ENCODE results near the gene LRRC4.

LRRC4 gene

GRCh38 chr7:127996253-127997071 is 34.8 kb downstream of the LRRC4 start:
- Histone ChIP-seq H3K27ac (no peak overlapping the region), H3K9me3 (ENCODE audit: low read depth, low read length) (no peaks in the 10 kb centered on the region), H3K36me3 (ENCODE audit: insufficient read depth, low read length) (peaks cover 14% of the 10 kb centered on the region), H3K4me3 (no peak overlapping the region), H3K9ac (ENCODE audit: insufficient read length) (no peak overlapping the region)
- DNase-seq (ENCODE audit: low read depth, low spot score): no peak
- TF ChIP-seq FOXP2 (optimal IDR thresholded peaks at IDR 0.05; ENCODE audit: control extremely low read depth, extremely low read length, insufficient read depth) (no peak), EZH2 (IDR thresholded peaks at IDR 0.05) (no peak), POLR2AphosphoS5 (IDR thresholded peaks at IDR 0.05; ENCODE audit: borderline replicate concordance, low read depth, low read length) (no peak)

GRCh38 chr7:127995881-127996215 is 35.4 kb downstream of the LRRC4 start:
- H3K9me3 ChIP-seq (ENCODE audit: low read depth, low read length): no peaks in the 10 kb centered on the region
- no peak for DNase-seq (ENCODE audit: low read depth, low spot score)
- no peak overlapping the region for H3K4me3 ChIP-seq
- no peak overlapping the region for H3K27ac ChIP-seq
- peaks cover 11% of the 10 kb centered on the region for H3K36me3 ChIP-seq (ENCODE audit: insufficient read depth, low read length)
- no peak overlapping the region for H3K9ac ChIP-seq (ENCODE audit: insufficient read length)
- TF ChIP-seq POLR2AphosphoS5 (IDR thresholded peaks at IDR 0.05; ENCODE audit: borderline replicate concordance, low read depth, low read length): no peak
- no peak for TF ChIP-seq FOXP2 (optimal IDR thresholded peaks at IDR 0.05; ENCODE audit: control extremely low read depth, extremely low read length, insufficient read depth)
- TF ChIP-seq EZH2 (IDR thresholded peaks at IDR 0.05): no peak

GRCh38 chr7:127995156-127995880 is 35.9 kb downstream of the LRRC4 start:
- Histone ChIP-seq H3K36me3 (ENCODE audit: insufficient read depth, low read length) (peaks cover 11% of the 10 kb centered on the region; the same call in 1 of the 2 replicates), H3K9ac (ENCODE audit: insufficient read length) (no peak overlapping the region), H3K9me3 (ENCODE audit: low read depth, low read length) (no peaks in the 10 kb centered on the region), H3K4me3 (no peak overlapping the region), H3K27ac (no peak overlapping the region)
- DNase-seq (ENCODE audit: low read depth, low spot score): no peak
- TF ChIP-seq POLR2AphosphoS5 (IDR thresholded peaks at IDR 0.05; ENCODE audit: borderline replicate concordance, low read depth, low read length) (no peak), FOXP2 (optimal IDR thresholded peaks at IDR 0.05; ENCODE audit: control extremely low read depth, extremely low read length, insufficient read depth) (no peak), EZH2 (IDR thresholded peaks at IDR 0.05) (no peak)

GRCh38 chr7:127993987-127994386 is 37.2 kb downstream of the LRRC4 start:
- no peak for TF ChIP-seq EZH2 (IDR thresholded peaks at IDR 0.05)
- TF ChIP-seq FOXP2 (optimal IDR thresholded peaks at IDR 0.05; ENCODE audit: control extremely low read depth, extremely low read length, insufficient read depth): no peak
- no peak for TF ChIP-seq POLR2AphosphoS5 (IDR thresholded peaks at IDR 0.05; ENCODE audit: borderline replicate concordance, low read depth, low read length)
- Histone ChIP-seq H3K36me3 (ENCODE audit: insufficient read depth, low read length) (peaks cover 11% of the 10 kb centered on the region; the same call in 1 of the 2 replicates), H3K9ac (ENCODE audit: insufficient read length) (no peak overlapping the region), H3K4me3 (no peak overlapping the region), H3K9me3 (ENCODE audit: low read depth, low read length) (no peaks in the 10 kb centered on the region), H3K27ac (no peak overlapping the region)
- DNase-seq (ENCODE audit: low read depth, low spot score): no peak

- H3K36me3 ChIP-seq (ENCODE audit: insufficient read depth, low read length): peaks cover 11% of the 10 kb centered on the region; the same call in 1 of the 2 replicates
- H3K9ac ChIP-seq (ENCODE audit: insufficient read length): no peak overlapping the region
- no peak for DNase-seq (ENCODE audit: low read depth, low spot score)
- no peaks in the 10 kb centered on the region for H3K9me3 ChIP-seq (ENCODE audit: low read depth, low read length)
- H3K4me3 ChIP-seq: no peak overlapping the region
- H3K27ac ChIP-seq: no peak overlapping the region
- no peak for TF ChIP-seq POLR2AphosphoS5 (IDR thresholded peaks at IDR 0.05; ENCODE audit: borderline replicate concordance, low read depth, low read length)
- no peak for TF ChIP-seq FOXP2 (optimal IDR thresholded peaks at IDR 0.05; ENCODE audit: control extremely low read depth, extremely low read length, insufficient read depth)
- TF ChIP-seq EZH2 (IDR thresholded peaks at IDR 0.05): no peak
These were observed 37.9 kb downstream of the LRRC4 start for GRCh38 chr7:127993317-127993716.

- H3K4me3 ChIP-seq: no peak overlapping the region
- H3K9me3 ChIP-seq (ENCODE audit: low read depth, low read length): no peaks in the 10 kb centered on the region
- H3K36me3 ChIP-seq (ENCODE audit: insufficient read depth, low read length): peaks cover 11% of the 10 kb centered on the region; the same call in 1 of the 2 replicates
- no peak overlapping the region for H3K9ac ChIP-seq (ENCODE audit: insufficient read length)
- H3K27ac ChIP-seq: no peak overlapping the region
- no peak for TF ChIP-seq EZH2 (IDR thresholded peaks at IDR 0.05)
- TF ChIP-seq FOXP2 (optimal IDR thresholded peaks at IDR 0.05; ENCODE audit: control extremely low read depth, extremely low read length, insufficient read depth): no peak
- TF ChIP-seq POLR2AphosphoS5 (IDR thresholded peaks at IDR 0.05; ENCODE audit: borderline replicate concordance, low read depth, low read length): no peak
- no peak for DNase-seq (ENCODE audit: low read depth, low spot score)
These were observed 42.5 kb downstream of the LRRC4 start for GRCh38 chr7:127988751-127989150.

- DNase-seq (ENCODE audit: low read depth, low spot score): no peak
- Histone ChIP-seq H3K36me3 (ENCODE audit: insufficient read depth, low read length) (peaks cover 3% of the 10 kb centered on the region; the same call in 1 of the 2 replicates), H3K4me3 (no peak overlapping the region), H3K9me3 (ENCODE audit: low read depth, low read length) (no peaks in the 10 kb centered on the region), H3K27ac (no peak overlapping the region), H3K9ac (ENCODE audit: insufficient read length) (no peak overlapping the region)
- TF ChIP-seq FOXP2 (optimal IDR thresholded peaks at IDR 0.05; ENCODE audit: control extremely low read depth, extremely low read length, insufficient read depth): no peak
- TF ChIP-seq EZH2 (IDR thresholded peaks at IDR 0.05): no peak
- no peak for TF ChIP-seq POLR2AphosphoS5 (IDR thresholded peaks at IDR 0.05; ENCODE audit: borderline replicate concordance, low read depth, low read length)
These were observed 44.4 kb downstream of the LRRC4 start for GRCh38 chr7:127986581-127987521.

All from SK-N-MC (cell line).